Vagina (tissue), 2 donors: ENCODE results near the gene OR10W1. TPM values are rescaled to one million over a fixed set of nuclear protein-coding genes. Genes with fewer than 3 reads are reported as not detected.

Source experiments
- DNase-seq, 2 donors: peaks; one replicate each; pipeline ENCODE4 v3.0.0-alpha.2; 2017; ENCODE audit errors: extremely low spot score in 2 of 2
- H3K27ac ChIP-seq: fragments of 200-600 bp; sonication (generic); one replicate; pipeline ENCODE4 v1.5.1; 2019
- H3K27me3 ChIP-seq: fragments of 200-600 bp; sonication (generic); one replicate; pipeline ENCODE4 v1.5.1; 2019
- H3K36me3 ChIP-seq, 2 donors: fragments of 200-600 bp; sonication (generic); one replicate each; pipeline ENCODE4 v1.5.1; 2017 to 2019
- H3K4me1 ChIP-seq: fragments of 200-600 bp; sonication (generic); one replicate; pipeline ENCODE4 v1.5.1; 2019
- H3K4me3 ChIP-seq, 2 donors: fragments of 200-600 bp; sonication (generic); 1 replicate in 1 of 2; 2 replicates in 1 of 2; pipeline ENCODE4 v1.5.1; 2016 to 2019
- H3K9me3 ChIP-seq: fragments of 200-600 bp; sonication (generic); one replicate; pipeline ENCODE4 v1.5.1; 2019
- CTCF ChIP-seq, 3 experiments: fragments of 450-650 bp in 2 of 3; fragments of 200-600 bp in 1 of 3; sonication (generic) in 1 of 3; IDR thresholded peaks; one replicate each; pipeline ENCODE4 v1.5.1; 2017 to 2019; ENCODE audit warnings: antibody characterized with exemption in 3 of 3, mild to moderate bottlenecking in 2 of 3, moderate library complexity in 2 of 3
- POLR2A ChIP-seq, 2 donors: fragments of 450-650 bp; IDR thresholded peaks; one replicate each; pipeline ENCODE4 v1.6.1; 2017; ENCODE audit warnings: antibody characterized with exemption in 2 of 2, mild to moderate bottlenecking in 2 of 2, moderate library complexity in 2 of 2
- POLR2AphosphoS5 ChIP-seq, 2 donors: sonication (generic); formaldehyde crosslinking; IDR thresholded peaks; one replicate each; pipeline ENCODE4 v1.9.0; 2017; ENCODE audit warnings: antibody characterized with exemption in 2 of 2, mild to moderate bottlenecking in 2 of 2, low read depth in 1 of 2; ENCODE audit not compliant: insufficient read depth in 1 of 2
- intact Hi-C: fragments of 100-400 bp; cut with DNase I; formaldehyde crosslinking; loops from one replicate; pipeline ENCODE4 v1.15.1; 2023
- total RNA-seq: library from RNA; depleted of rRNA; stranded (reverse); fragments of >200 nt; gene quantifications from one replicate; pipeline ENCODE4 v1.2.3, GENCODE V29; 2016

Gene OR10W1
- not detected for total RNA-seq

GRCh38 chr11:58268142-58268541 lies at the start of gene OR10W1:
OR10W1 (minus strand) TSS chr11:58268260; CDS start chr11:58267858, 402 bp downstream.
- DNase-seq = no peak
- H3K9me3 ChIP-seq = no peaks in the 10 kb centered on the region

GRCh38 chr11:58316142-58316541 lies 48.1 kb upstream of the OR10W1 start:
- TF ChIP-seq POLR2A (IDR thresholded peaks at IDR 0.05) = no peak
- no peak for TF ChIP-seq CTCF (IDR thresholded peaks at IDR 0.05)
- TF ChIP-seq POLR2AphosphoS5 (IDR thresholded peaks at IDR 0.05; ENCODE audit: insufficient read depth in 1 of 2, low read depth in 1 of 2) = no peak
- no peaks in the 10 kb centered on the region for H3K4me1 ChIP-seq
- no peaks in the 10 kb centered on the region for H3K27me3 ChIP-seq
- no peak for DNase-seq
- intact Hi-C loops = no loop called here
- no peaks in the 10 kb centered on the region for H3K9me3 ChIP-seq
- no peaks in the 10 kb centered on the region for H3K36me3 ChIP-seq
- H3K4me3 ChIP-seq = no peak overlapping the region
- no peak overlapping the region for H3K27ac ChIP-seq

More at GRCh38 chr11:58268142-58268541, at the start of gene OR10W1:
- H3K4me1 ChIP-seq = no peaks in the 10 kb centered on the region
- no peaks in the 10 kb centered on the region for H3K36me3 ChIP-seq
- no peak within 1 kb of the TSS for H3K27ac ChIP-seq
- no peak within 1 kb of the TSS for H3K4me3 ChIP-seq
- H3K27me3 ChIP-seq = no peaks in the 10 kb centered on the region
- TF ChIP-seq CTCF (IDR thresholded peaks at IDR 0.05) (no peak), POLR2A (IDR thresholded peaks at IDR 0.05) (no peak), POLR2AphosphoS5 (IDR thresholded peaks at IDR 0.05; ENCODE audit: insufficient read depth in 1 of 2, low read depth in 1 of 2) (no peak)
- intact Hi-C loops = no loop called here

GRCh38 chr11:58301576-58301975 lies 33.5 kb upstream of the OR10W1 start:
- no peak overlapping the region for H3K4me3 ChIP-seq
- DNase-seq = no peak
- no peak for TF ChIP-seq POLR2AphosphoS5 (IDR thresholded peaks at IDR 0.05; ENCODE audit: insufficient read depth in 1 of 2, low read depth in 1 of 2)
- no peak for TF ChIP-seq POLR2A (IDR thresholded peaks at IDR 0.05)
- no peak for TF ChIP-seq CTCF (IDR thresholded peaks at IDR 0.05)
- H3K27ac ChIP-seq = no peak overlapping the region
- intact Hi-C loops = no loop called here
- no peaks in the 10 kb centered on the region for H3K4me1 ChIP-seq
- no peaks in the 10 kb centered on the region for H3K36me3 ChIP-seq
- H3K9me3 ChIP-seq = no peaks in the 10 kb centered on the region
- H3K27me3 ChIP-seq = no peaks in the 10 kb centered on the region

GRCh38 chr11:58292017-58292416 lies 24.0 kb upstream of the OR10W1 start:
- no peak for DNase-seq
- intact Hi-C loops = no loop called here
- H3K36me3 ChIP-seq = no peaks in the 10 kb centered on the region

More at GRCh38 chr11:58292017-58292416, 24.0 kb upstream of the OR10W1 start:
- Histone ChIP-seq H3K27ac (no peak overlapping the region), H3K27me3 (no peaks in the 10 kb centered on the region), H3K4me3 (no peak overlapping the region), H3K4me1 (no peaks in the 10 kb centered on the region), H3K9me3 (no peaks in the 10 kb centered on the region)
- TF ChIP-seq CTCF (IDR thresholded peaks at IDR 0.05) = no peak
- no peak for TF ChIP-seq POLR2AphosphoS5 (IDR thresholded peaks at IDR 0.05; ENCODE audit: insufficient read depth in 1 of 2, low read depth in 1 of 2)
- TF ChIP-seq POLR2A (IDR thresholded peaks at IDR 0.05) = no peak
